Dermis microvascular lymphatic vessel endothelial cell (primary cell): ENCODE results near the gene NFATC4. TPM values are rescaled to one million over a fixed set of nuclear protein-coding genes. Genes with fewer than 3 reads are reported as not detected.
"Not testable (repeated sequence)": the region's sequence is repeated elsewhere in the genome, so short reads cannot be mapped to it uniquely, and the experiment has no call there.

Experiments
- DNase-seq, 2 donors: peaks; one replicate each; pipeline versions ENCODE4 v3.0.0 to v3.0.0-alpha.2; 2010; ENCODE audit warnings: low read depth in 2 of 2
- total RNA-seq: library from RNA; depleted of rRNA; stranded (reverse); fragments of >200 nt; gene quantifications from 2 replicates; pipeline ENCODE4 v1.2.1, GENCODE V29; 2014

NFATC4 gene
- total RNA-seq, 1 donor from 2014 or later, result 1.0 TPM

DNA sequence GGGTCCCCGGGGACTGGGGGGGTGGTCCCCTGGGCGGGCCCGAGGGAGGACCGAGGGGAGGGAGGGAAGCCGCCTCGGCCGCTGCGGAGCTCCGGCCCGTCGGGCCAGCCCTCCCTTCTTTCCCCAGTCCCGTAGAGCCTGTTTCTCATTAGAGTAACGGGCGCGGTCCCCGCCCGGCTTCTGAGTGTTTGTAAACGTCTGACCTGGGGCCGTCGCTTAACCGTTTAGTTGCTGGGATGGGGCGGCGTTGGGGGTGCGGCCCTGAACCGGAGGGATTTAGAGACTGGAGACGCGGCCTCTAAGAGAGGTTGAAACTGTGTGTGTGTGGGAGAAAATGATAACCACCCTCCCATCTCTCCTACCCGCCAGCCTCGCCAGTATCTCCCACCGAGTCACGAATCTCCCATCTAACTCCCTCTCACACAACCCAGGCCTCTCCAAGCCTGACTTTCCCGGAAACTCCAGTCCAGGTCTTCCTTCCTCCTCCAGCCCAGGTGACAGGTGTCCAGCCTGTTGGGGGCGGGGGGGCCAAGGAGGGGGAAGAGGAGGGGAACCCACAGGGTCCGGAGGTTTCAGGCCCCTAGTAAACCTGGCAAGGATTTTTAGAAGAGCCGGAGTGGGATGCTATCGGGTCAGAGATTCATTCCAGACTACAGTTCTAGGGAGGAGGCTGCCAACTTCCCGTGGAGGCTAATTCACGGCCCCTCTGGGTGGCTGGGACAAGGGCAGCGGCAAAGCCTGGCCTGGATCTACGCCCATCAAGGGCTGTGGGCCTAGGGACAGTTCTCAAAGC is 1.1 kb upstream of the NFATC4 start:
- peak; percentile 7 to 88 for DNase-seq

DNA sequence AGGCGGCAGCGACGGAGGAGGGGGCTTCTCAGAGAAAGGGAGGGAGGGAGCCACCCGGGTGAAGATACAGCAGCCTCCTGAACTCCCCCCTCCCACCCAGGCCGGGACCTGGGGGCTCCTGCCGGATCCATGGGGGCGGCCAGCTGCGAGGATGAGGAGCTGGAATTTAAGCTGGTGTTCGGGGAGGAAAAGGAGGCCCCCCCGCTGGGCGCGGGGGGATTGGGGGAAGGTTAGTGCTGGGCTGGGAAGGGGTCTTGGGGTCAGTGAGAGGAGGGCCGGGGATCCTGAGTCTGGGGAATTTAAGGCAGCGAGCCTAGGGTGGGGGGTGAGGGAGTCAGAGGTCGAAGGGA is 203 bp downstream of the NFATC4 start:
- no peak for DNase-seq

DNA sequence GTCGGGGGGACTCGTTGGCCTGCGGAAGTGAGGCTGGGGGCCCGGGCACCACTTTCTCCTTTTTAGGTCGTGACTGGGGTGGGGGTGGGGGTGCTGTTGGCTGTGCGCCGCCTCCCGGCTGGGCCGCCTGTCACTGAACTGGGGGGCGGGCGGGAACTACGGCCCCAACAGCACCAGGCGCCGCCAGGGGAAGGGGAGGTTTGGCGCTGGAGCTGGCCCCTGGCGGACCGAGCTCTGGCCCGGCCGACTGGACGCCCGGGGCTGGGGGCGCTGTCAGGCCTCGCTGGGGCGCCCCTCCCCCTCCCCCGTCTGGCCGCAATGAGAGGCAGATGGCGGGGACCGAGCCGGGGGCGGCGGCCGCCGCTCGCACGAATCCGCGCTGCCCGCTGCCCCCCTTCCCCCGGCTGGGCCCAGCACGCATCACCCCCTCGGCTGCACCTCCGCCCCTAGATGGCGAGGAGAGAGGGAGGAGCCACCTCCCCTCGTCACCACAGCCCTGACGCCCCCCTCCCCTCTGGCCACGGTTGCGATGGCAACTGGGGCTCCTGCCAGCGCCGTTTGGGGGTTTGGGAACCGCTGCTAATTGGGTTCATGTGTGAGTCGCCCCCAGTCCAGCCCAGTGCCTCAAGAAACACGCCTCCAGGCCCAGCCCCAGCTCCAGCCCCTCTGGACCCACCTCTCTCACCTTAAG is 723 bp downstream of the NFATC4 start:
- peak in 1 of 2 donors; percentile 37 for DNase-seq

DNA sequence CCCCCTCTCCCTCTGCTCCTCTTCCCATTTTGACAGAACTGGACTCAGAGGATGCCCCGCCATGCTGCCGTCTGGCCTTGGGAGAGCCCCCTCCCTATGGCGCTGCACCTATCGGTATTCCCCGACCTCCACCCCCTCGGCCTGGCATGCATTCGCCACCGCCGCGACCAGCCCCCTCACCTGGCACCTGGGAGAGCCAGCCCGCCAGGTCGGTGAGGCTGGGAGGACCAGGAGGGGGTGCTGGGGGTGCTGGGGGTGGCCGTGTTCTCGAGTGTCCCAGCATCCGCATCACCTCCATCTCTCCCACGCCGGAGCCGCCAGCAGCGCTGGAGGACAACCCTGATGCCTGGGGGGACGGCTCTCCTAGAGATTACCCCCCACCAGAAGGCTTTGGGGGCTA is 1.5 kb downstream of the NFATC4 start:
- no peak for DNase-seq

DNA sequence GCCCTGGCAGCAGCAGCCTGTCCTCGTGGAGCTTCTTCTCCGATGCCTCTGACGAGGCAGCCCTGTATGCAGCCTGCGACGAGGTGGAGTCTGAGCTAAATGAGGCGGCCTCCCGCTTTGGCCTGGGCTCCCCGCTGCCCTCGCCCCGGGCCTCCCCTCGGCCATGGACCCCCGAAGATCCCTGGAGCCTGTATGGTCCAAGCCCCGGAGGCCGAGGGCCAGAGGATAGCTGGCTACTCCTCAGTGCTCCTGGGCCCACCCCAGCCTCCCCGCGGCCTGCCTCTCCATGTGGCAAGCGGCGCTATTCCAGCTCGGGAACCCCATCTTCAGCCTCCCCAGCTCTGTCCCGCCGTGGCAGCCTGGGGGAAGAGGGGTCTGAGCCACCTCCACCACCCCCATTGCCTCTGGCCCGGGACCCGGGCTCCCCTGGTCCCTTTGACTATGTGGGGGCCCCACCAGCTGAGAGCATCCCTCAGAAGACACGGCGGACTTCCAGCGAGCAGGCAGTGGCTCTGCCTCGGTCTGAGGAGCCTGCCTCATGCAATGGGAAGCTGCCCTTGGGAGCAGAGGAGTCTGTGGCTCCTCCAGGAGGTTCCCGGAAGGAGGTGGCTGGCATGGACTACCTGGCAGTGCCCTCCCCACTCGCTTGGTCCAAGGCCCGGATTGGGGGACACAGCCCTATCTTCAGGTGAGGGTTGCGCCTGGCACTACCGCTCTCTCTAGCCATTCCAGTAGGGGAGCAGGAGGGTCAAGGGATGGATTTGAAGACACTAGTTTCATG is 2.1 kb downstream of the NFATC4 start:
- no peak for DNase-seq

DNA sequence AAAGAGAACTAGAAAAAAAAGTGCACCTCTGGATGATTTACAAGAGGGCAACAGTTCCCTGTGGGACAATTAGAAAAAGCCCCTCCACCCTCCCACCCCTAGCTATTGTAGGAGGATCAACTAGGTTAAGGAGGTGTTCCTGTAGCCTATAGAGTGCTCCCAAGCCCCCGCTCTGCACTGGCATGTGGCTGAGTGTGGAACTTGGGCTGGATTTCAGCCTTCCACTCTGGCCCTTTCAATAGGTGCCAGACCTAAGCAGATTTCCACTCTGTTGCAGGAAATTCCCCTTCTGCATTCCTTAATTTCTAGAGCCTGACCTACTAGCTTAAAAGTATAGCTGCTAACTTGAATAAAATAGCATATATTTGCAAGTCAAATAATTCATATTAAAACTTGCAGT is 2.8 kb downstream of the NFATC4 start:
- no peak for DNase-seq

DNA sequence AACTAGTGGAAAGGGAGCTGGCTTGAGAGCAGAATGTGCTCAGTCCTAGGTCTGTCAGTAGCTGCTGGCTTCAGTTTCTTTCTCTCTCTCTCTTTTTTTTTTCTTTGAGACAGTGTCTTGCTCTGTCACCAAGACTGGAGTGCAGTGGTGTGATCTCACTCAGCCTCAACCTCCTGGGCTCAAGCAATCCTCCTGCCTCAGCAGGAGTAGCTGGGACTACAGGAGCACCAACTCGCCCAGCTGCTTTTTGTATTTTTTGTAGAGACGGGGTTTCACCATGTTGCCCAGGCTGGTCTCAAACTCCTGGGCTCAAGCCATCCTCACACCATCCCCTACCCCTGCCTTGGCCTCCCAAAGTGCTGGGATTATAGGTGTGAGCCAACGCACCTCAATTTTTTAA is 3.6 kb downstream of the NFATC4 start:
- not testable (repeated sequence) for DNase-seq

DNA sequence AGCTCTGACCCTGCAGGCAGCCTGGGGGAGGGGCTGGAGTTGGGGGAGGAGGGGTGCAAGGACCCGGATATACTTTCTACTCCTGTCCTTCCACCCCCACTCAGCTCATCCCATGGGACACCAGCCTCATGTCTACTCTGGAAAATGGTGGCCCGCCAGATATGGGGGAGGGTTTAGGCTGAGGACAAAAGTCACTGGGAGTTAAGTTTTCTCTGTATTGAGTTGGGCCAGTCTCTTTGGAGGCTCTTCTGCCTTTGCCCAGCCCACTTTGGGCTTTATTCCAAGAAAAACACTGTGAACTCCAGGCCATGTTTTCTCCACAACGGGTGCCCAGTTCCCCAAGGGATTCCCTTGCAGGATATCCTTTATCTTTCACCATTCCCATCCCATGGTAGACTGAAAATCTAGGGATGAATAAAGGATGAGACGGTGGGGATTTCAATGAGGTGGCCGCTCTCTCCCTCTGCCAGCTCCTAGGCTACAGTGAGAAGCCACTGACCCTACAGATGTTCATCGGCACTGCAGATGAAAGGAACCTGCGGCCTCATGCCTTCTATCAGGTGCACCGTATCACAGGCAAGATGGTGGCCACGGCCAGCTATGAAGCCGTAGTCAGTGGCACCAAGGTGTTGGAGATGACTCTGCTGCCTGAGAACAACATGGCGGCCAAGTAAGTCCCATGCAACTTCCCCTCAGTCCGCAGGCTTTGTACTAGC is 4.9 kb downstream of the NFATC4 start:
- peak in 1 of 2 donors; percentile 22 for DNase-seq

DNA sequence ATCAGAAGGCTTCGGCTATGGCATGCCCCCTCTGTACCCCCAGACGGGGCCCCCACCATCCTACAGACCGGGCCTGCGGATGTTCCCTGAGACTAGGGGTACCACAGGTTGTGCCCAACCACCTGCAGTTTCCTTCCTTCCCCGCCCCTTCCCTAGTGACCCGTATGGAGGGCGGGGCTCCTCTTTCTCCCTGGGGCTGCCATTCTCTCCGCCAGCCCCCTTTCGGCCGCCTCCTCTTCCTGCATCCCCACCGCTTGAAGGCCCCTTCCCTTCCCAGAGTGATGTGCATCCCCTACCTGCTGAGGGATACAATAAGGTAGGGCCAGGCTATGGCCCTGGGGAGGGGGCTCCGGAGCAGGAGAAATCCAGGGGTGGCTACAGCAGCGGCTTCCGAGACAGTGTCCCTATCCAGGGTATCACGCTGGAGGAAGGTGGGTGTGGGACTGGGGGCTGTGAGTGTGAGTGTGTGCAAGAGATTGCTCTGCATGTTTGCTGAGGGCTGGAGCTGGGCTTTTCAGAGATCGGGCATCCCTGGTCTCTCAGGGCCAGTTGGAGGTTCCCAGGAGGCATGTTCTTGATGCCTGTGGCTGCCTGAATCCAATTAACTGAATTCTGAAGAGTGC is 8.6 kb downstream of the NFATC4 start:
- DNase-seq, result no peak

DNA sequence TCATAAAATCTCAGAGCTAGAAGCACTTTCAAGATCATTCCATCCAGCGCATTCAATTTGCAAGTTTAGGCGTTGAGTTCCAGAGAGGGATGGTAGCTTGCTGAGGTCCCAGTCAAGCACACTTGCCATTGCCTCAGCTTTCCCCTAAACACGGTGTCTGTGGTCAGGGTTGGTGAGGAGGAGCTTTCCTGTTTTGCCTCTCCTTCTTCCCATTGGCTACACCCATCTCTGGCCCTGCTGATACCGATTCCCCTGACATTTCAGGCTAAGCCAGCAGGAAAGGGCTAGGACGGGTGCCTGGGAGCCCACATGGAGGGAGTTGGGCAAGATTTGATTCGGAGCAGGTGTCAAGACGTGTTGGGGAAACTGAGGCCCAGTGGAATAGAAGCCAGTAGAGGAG is 9.1 kb downstream of the NFATC4 start:
- no peak for DNase-seq

DNA sequence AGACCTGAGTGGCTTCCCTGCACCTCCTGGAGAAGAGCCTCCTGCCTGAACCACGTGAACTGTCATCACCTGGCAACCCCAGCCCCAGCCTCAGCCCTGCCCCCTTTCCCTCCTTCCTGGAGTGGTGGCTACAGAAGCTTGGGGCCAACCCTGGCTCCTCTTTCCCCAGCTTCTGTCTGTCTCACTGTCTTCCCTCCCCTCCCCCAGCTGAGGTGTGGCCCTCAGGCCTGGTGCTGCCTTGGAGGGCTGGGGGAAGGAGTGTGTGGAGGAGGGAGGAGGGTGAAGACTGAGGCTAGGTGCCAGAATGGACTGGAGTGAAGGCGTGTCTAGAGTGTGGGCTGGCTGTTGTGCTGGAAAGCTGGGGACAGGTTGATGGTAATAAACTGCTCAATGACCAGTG is 9.7 kb downstream of the NFATC4 start:
- DNase-seq, result no peak

DNA sequence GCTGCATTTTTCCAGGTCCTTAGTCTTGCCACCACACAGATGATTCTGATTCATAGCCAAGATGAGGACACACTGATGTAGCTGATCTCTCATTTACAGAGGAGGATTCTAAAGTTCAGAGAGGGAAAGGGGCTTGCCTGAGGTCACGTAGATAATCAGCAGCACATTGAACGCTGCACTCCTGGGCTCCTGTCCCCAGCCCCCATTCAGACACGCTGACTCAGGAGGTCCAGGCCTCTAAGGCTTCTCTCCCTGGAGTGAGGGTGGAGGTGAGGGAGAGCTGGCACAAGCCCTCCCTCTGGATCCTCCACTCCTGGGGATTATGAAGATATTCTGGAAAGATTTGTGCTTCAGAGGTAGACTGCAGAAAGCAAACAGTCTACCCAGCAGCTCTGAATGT is 10.3 kb downstream of the NFATC4 start:
- DNase-seq, result no peak

DNA sequence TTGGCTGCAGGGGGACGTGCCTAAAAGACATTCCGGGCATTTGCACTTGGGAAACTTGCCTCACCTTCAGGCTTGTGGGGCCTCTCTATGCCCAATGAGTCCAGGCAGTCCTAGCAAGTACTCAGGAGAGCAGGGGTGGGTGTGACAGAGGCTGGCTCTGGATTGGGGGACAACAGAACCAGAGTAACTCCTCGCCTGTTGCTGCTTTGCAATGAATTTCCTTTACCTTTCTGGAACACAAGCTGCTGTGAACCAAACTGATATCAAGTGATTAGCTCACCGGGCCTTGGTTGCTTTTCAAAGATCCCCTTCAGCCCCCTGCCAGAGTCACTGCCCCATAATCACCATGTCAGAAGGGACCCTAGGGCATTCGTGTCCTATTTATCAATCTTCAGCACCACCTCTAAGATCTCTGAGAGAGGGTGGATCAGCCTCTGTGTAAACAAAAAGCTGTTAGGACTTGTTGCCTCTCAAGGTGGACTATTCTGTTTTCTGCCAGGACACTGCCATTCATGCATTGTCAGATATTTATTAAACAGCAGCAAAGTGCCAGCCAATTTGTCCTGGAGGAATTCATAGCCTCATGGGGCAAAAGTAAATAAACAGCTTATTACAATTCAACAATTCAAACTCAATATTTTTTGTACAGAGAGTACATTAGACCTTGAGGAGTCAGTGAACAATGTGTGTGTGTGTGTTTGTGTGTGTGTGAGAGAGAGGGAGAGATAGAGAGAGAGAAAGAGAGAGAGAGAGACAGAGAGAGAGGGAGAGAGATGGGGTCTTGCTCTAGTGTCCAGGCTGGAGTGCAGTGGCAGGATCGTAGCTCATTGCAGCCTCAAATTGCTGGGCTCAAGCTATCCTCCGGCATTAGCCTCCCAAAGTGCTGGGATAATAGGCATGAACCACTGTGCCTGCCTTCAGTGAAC is 11.3 kb downstream of the NFATC4 start:
- no peak for DNase-seq

DNA sequence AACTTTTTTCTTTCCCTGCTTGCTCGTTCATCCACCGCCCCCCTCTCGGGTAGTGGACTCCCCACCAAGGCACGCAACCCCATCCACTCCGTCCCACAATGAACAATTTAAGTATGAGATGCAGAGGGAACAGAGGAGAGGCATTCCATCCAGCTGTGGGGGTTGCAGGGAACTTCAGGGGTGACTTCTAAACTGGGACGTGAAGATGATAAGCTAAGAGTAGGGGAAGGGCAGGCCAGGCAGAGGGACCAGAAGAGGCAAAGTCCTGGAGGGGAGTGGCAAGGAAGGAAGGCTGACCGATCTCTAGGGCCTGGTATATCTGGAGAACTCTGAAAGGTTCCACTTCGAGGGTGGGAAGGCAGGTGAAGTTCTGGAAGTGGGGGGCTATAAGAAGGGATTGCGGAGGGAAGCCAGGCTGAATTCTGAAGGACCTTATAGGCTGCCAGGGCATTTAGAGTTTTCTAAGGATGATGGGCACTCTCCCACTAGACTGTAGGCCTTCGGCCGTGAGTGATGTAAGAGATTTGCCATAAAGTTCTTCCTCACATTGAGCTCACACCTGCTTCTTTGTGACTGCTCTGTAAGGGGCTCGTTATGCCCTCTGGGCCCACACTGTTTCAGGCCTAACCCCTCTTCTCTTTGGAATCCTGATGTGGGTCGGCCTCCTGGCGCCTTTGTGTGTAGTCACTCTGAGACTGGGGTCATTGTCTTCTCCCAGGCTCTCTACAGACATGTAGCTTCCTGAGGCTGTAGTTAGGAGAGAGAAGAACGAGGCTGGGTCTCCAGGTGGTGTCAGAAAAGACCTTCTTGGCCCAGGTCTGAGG is 12.1 kb downstream of the NFATC4 start:
- no peak for DNase-seq

DNA sequence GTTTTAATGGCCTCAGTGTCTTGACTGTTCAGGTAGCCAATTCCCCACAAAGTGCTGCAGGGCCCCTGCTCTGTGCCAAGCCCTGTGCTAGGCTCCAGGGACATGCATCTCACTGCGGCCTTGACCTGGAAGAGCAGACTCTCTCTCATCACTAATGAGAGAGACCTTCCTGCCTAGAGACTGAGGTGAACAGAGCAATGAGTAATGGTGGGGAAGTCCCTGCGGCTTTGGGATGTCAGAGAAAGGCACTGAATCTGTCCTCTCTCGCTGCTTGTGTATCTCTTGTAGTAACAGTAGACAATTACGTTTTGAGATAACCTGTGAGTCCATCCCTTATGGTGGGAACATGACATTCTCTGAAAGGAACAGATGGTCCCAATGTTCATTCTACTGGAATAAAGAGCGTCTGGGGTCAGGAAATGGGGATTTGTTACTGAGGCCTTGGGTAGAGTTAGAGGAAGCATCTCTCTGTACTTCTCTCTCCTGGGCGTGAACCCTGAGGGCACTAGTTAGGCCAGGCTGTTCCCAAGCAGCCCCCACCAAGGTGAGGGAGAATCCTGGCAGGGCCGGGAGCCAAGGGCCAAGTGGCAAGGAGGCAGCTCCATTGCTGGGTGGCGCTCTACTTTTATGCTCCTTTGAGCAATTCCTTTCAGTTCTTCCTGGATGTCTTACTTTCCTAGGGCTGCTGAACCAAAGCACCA is 13.5 kb downstream of the NFATC4 start:
- DNase-seq, result no peak

DNA sequence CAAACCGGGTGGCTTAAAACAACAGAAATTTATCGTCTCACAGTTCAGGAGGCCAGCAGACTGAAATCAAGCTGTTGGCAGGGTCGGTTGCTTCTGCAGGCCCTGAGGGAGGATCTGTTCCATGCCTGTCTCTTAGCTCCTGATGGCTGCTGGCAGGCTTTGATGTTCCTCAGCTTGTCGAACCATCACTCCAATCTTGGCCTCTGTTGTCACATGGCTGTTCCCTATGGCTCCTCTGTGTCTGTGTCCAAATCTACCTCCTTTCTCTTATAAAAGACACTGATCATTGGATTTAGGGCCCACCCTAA is 14.0 kb downstream of the NFATC4 start:
- DNase-seq, result no peak

DNA sequence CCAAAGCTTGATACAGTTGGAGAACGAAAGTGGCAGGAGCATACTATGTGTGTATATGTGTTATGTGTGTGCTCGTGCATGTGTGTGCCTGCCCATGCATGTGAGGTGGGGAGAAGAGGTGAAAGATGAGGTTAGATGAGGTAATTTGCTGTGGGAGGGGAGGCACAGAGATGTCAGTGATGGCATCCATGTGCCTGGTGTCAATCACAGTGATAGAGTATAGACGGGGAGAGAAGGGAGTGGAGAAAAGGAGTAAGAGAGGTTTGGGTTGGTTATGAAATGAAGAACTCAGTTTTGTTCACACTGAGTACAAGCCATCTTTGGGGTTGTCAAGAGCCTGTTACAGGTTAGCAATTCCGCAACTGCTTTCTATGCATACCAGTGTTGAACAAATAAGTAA is 16.2 kb downstream of the NFATC4 start:
- DNase-seq, result no peak

DNA sequence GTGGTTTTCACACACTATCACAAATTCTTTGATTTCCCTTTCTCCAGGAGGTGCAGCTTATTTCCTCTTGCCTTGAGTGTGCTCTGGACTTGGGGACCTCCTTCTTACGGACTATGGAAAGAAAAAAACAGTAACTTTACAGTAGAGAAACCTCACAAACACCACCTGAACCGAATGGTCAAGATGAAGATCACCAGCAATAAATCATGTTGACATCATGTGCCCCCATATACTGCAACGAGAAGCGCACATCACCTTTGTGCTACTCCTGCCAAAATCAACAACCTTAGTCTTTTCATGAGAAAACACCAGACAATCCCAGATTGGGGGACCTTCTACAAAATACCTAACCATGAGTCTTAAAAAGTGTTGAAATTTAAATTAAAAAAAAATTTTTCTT is 17.5 kb downstream of the NFATC4 start:
- DNase-seq, result no peak

DNA sequence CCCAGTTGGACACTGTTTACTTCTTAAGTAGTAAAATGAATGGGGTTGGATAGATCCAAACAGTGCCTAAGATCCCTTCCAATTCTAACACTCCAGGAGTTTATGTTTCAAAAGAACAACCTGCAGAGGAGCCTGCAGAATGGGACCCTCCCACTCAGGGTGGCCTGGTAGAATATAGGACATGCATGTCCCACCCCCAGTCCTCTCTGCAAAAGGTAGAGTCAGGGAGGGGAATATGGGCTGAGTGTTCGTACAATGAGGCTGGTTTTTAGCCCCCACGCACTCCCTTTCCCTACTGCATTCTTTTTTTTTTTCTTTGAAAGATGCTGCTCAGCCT is 19.0 kb downstream of the NFATC4 start:
- DNase-seq, result no peak
